Peyer's patch (tissue), 4 donors: ENCODE measurements around the gene LIM2. TPM values are rescaled to one million over a fixed set of nuclear protein-coding genes. Genes with fewer than 3 reads are reported as not detected.
A peak's percentile ranks its signal among the peaks of the same experiment; 100 is the strongest.
"Not testable (repeated sequence)": the region's sequence is repeated elsewhere in the genome, so short reads cannot be mapped to it uniquely, and the experiment has no call there.

ENCODE experiments used
- DNase-seq, 3 donors: peaks; one replicate each; pipeline ENCODE4 v3.0.0-alpha.2; 2017 to 2019
- H3K27ac ChIP-seq, 4 donors: fragments of 200-600 bp; sonication (generic); one replicate each; pipeline ENCODE4 v1.5.1; 2016 to 2019
- H3K27me3 ChIP-seq, 2 donors: fragments of 200-600 bp; sonication (generic); one replicate each; pipeline ENCODE4 v1.5.1; 2019
- H3K36me3 ChIP-seq, 3 donors: fragments of 200-600 bp; sonication (generic); one replicate each; pipeline ENCODE4 v1.5.1; 2016 to 2019
- H3K4me1 ChIP-seq, 4 donors: fragments of 200-600 bp; sonication (generic); one replicate each; pipeline ENCODE4 v1.5.1; 2016 to 2019
- H3K4me3 ChIP-seq, 4 donors: fragments of 200-600 bp; sonication (generic); 1 replicate in 3 of 4; 2 replicates in 1 of 4; pipeline ENCODE4 v1.5.1; 2016 to 2019; ENCODE audit warnings: mild to moderate bottlenecking in 1 of 4
- H3K9me3 ChIP-seq, 4 donors: fragments of 200-600 bp; sonication (generic); one replicate each; pipeline ENCODE4 v1.5.1; 2016 to 2019; ENCODE audit warnings: mild to moderate bottlenecking in 1 of 4
- POLR2A ChIP-seq, 2 donors: fragments of 450-650 bp; IDR thresholded peaks; one replicate each; pipeline ENCODE4 v1.5.1; 2017; ENCODE audit warnings: antibody characterized with exemption in 2 of 2, mild to moderate bottlenecking in 2 of 2, moderate library complexity in 2 of 2
- total RNA-seq, 4 donors: library from RNA; depleted of rRNA; stranded (reverse); fragments of >200 nt; gene quantifications; one replicate each; pipeline ENCODE4 v1.1.0, GENCODE V29; 2016
- TF ChIP-seq, protein P1 (sequence below), 6 experiments: fragments of 450-650 bp in 4 of 6; fragments of 200-600 bp in 2 of 6; sonication (generic) in 1 of 6; IDR thresholded peaks; one replicate each; pipeline ENCODE4 v1.5.1; 2017 to 2019; ENCODE audit warnings: antibody characterized with exemption in 6 of 6, mild to moderate bottlenecking in 3 of 6, moderate library complexity in 1 of 6

The LIM2 gene
- total RNA-seq, 4 donors from 2014 or later, result not detected

DNA sequence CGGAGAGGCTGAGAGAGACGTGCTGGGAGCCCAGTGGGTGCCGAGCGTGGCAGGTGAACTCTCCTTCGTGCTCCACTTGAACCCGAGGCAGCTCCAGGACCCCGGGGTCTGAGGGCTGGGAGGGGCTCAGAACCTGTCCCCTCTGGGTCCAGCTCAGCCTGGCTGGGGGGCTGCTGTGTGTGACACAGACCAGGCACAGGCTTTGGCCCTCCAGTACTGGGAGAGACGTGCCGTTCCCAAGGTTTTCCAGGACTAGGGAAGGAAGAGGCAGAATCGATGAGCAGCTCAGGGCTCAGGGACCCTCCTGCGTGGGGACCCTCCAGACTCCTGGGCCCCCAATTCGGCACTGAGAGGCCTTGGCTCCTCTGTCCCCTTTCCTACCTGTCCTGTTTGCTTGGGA is 27.4 kb upstream of the LIM2 start:
- Histone ChIP-seq H3K27ac (no peak overlapping the region), H3K9me3 (no peaks in the 10 kb centered on the region), H3K4me1 (peaks cover 0 to 4% (median 0%) of the 10 kb centered on the region in 4 donors), H3K36me3 (no peaks in the 10 kb centered on the region), H3K4me3 (no peak overlapping the region), H3K27me3 (no peaks in the 10 kb centered on the region)
- TF ChIP-seq, protein P1, sequence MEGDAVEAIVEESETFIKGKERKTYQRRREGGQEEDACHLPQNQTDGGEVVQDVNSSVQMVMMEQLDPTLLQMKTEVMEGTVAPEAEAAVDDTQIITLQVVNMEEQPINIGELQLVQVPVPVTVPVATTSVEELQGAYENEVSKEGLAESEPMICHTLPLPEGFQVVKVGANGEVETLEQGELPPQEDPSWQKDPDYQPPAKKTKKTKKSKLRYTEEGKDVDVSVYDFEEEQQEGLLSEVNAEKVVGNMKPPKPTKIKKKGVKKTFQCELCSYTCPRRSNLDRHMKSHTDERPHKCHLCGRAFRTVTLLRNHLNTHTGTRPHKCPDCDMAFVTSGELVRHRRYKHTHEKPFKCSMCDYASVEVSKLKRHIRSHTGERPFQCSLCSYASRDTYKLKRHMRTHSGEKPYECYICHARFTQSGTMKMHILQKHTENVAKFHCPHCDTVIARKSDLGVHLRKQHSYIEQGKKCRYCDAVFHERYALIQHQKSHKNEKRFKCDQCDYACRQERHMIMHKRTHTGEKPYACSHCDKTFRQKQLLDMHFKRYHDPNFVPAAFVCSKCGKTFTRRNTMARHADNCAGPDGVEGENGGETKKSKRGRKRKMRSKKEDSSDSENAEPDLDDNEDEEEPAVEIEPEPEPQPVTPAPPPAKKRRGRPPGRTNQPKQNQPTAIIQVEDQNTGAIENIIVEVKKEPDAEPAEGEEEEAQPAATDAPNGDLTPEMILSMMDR (IDR thresholded peaks at IDR 0.05), result no peak
- TF ChIP-seq POLR2A (IDR thresholded peaks at IDR 0.05), result no peak
- no peak for DNase-seq

DNA sequence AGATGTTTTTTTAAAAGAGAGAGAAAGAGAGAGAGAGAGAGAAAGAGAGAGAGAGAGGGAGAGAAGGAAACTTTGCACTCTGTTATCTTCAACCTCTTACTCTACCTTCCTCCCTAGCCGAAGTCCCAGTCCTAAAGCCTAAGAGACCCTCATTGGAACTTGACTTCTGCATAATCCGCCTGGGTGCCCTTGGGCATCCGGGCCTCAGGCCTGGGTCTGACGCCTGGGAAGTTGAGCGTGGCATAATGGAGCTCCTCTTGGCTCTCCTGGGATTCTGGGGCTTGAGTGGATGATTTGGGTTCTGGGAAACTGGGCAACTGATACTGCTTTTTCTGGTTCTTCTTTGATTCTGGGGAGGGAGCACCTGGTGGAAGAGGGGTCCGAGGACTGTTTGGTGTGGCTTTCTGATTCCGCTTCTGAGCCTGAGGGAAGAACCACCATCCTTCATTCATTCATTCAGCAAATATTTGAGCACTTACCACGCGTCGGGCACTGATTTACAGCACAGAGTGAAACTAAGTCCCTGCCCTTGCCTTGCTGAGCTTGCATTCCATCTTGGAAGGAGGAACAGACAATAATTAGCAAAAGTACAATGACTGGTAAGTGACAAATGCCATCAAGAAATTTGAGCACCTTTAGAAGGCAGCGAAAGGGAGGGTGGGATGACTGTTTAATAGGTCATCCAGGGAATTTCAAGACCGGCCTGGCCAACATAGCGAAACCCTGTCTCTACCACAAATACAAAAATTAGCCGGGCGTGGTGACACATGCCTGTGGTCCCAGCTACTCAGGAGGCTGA is 23.4 kb upstream of the LIM2 start:
- Histone ChIP-seq H3K4me3 (no peak overlapping the region), H3K4me1 (peaks cover 0 to 9% (median 2%) of the 10 kb centered on the region in 4 donors), H3K36me3 (no peaks in the 10 kb centered on the region), H3K9me3 (no peaks in the 10 kb centered on the region), H3K27me3 (no peaks in the 10 kb centered on the region), H3K27ac (no peak overlapping the region)
- TF ChIP-seq, protein P1 (IDR thresholded peaks at IDR 0.05), result no peak
- no peak for TF ChIP-seq POLR2A (IDR thresholded peaks at IDR 0.05)
- DNase-seq, result no peak

DNA sequence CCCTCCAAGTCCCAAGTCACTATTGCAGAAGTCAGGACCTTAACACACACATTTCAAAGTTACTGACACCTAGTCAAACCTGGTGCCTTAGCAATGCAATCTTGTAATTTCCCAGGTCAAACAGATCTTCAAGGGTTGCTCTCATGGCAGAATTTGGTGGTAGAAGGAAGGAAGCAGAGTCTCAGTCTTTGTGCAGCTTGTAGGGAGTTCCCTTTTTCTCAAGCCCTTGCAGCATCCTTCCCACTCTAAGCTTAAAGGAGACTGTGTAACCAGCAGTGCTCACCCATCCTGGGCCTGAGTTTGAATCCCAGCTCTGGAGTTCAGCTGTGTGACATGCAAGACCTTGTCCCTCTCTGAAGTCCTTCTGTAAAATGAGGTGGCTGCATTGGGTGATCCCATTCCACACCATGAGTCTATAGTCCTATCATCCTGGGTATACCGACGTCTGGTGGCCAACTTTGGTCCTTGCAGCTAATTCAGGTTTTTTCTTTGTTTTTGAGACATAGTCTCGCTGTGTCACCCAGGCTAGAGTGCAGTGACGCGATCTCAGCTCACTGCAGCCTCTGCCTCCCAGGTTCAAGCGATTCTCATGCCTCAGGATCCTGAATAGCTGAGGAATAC is 19.8 kb upstream of the LIM2 start:
- H3K27ac ChIP-seq, result peak overlapping the region in 1 of 4 donors; percentile 63
- H3K9me3 ChIP-seq, result peaks cover 0 to 5% (median under 1%) of the 10 kb centered on the region in 4 donors
- peaks cover 0 to 4% (median 2%) of the 10 kb centered on the region in 4 donors for H3K4me1 ChIP-seq
- peak in 2 of 3 donors; percentile 50 to 74 for DNase-seq
- H3K27me3 ChIP-seq, result no peaks in the 10 kb centered on the region
- TF ChIP-seq POLR2A (IDR thresholded peaks at IDR 0.05), result no peak
- TF ChIP-seq, protein P1 (IDR thresholded peaks at IDR 0.05), result peak; percentile 38 to 76 (median 60)
- no peak overlapping the region for H3K4me3 ChIP-seq
- H3K36me3 ChIP-seq, result no peaks in the 10 kb centered on the region

DNA sequence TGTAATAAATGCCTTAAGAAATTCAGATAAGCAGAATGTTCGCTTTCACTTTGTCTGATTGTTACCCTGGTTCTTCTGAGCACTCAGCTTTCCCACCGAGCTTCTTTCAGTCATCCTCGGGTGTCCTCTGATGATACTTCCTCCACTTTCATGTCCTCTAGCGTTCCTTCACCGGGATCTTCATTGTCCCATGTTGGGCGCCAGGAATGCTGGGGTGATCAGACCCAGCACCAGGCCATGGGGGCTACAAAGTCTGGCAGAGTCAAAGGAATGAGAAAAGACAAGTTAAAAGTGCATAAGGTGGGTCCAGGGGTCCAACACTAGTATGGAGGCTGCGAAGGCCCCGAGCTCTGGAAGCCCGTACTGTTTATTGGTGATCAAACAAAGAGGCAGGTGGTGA is 14.3 kb upstream of the LIM2 start:
- H3K4me1 ChIP-seq, result no peaks in the 10 kb centered on the region
- peaks cover 0 to 10% (median 4%) of the 10 kb centered on the region in 4 donors for H3K9me3 ChIP-seq
- no peaks in the 10 kb centered on the region for H3K27me3 ChIP-seq
- no peak overlapping the region for H3K4me3 ChIP-seq
- DNase-seq, result no peak
- H3K36me3 ChIP-seq, result no peaks in the 10 kb centered on the region
- no peak overlapping the region for H3K27ac ChIP-seq
- TF ChIP-seq POLR2A (IDR thresholded peaks at IDR 0.05), result no peak
- TF ChIP-seq, protein P1 (IDR thresholded peaks at IDR 0.05), result no peak

DNA sequence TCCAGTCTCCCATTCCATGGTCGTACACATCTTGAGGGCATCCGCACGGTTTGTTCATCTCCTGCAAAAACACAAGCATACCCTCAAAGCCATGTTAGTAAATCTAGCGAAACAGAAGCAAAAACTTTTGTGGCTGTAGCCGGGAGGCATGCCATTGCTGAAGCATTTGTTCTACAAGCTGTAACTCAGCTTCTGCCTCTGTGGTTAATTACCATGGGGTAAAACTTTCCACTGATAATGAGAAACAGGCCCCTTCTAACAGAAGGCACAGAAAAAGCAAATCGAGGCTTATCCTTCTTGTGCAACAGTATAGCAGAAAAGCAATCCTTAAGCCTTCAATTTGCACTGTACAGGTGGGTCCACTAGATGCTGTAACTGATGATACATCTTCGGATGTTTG is 12.2 kb upstream of the LIM2 start:
- not testable (repeated sequence) for H3K36me3 ChIP-seq, H3K4me3 ChIP-seq, H3K27ac ChIP-seq, H3K27me3 ChIP-seq, DNase-seq, H3K4me1 ChIP-seq
- H3K9me3 ChIP-seq, result peaks cover 0 to 10% (median 4%) of the 10 kb centered on the region in 4 donors

DNA sequence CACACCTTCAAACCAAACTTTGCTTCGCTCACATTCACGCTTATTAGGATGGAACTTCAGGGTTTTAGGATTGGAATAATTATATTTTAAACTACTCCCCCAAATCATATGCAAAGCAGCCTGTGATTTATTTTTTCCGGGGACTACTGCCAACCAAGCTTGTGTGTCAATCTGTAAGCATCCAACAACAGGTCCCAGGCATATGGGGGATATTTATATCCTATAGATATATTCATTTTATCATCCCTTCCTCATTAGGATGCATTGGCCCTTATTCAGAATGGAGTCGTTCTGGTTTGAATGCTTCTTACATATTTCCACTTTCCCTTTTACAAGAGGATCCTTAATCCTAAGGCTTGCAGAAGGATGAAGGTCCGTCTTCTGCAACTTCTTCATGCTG is 11.5 kb upstream of the LIM2 start:
- Histone ChIP-seq H3K4me3 (no peak overlapping the region), H3K27me3 (no peaks in the 10 kb centered on the region), H3K27ac (no peak overlapping the region), H3K4me1 (peaks cover 0 to 7% (median 6%) of the 10 kb centered on the region in 4 donors), H3K9me3 (peaks cover 0 to 10% (median 4%) of the 10 kb centered on the region in 4 donors), H3K36me3 (no peaks in the 10 kb centered on the region)
- no peak for DNase-seq
- TF ChIP-seq, protein P1 (IDR thresholded peaks at IDR 0.05), result no peak
- no peak for TF ChIP-seq POLR2A (IDR thresholded peaks at IDR 0.05)
